PC-3 (cell line): ENCODE results near the gene MAPKAP1. TPM values are rescaled to one million over a fixed set of nuclear protein-coding genes. Genes with fewer than 3 reads are reported as not detected.
A peak's percentile ranks its signal among the peaks of the same experiment; 100 is the strongest.

ENCODE experiments used
- ATAC-seq: fragments of 200-7000 bp; cut with Tn5 transposase; 2 replicates; pipeline ENCODE4 v1.9.1; 2020; ENCODE audit warnings: mild to moderate bottlenecking, moderate library complexity
- BruUV-seq: library from RNA; stranded (reverse); fragments of 400-500 nt; replicated peaks from 2 replicates; lab custom pipeline; 2021; lab: Mats Ljungman, UMichigan
- CTCF ChIA-PET: fragments of 300-600 bp; sonication (Branson Sonifier 250); formaldehyde crosslinking; loops from one replicate; lab custom pipeline; 2022; ENCODE audit warnings: antibody characterized with exemption; lab: Charles Lee
- POLR2A ChIA-PET: fragments of 300-600 bp; sonication (Branson Sonifier 250); formaldehyde crosslinking; loops from one replicate; lab custom pipeline; 2022; ENCODE audit warnings: antibody characterized with exemption; ENCODE audit not compliant: unreplicated experiment; lab: Charles Lee
- DNase-seq: peaks from one replicate; pipeline ENCODE4 v3.0.0-alpha.2; 2015
- H2AFZ ChIP-seq: fragments of 300-600 bp; sonication (generic); 2 replicates; pipeline ENCODE4 v1.6.0; 2016; ENCODE audit warnings: antibody characterized with exemption, low read length
- H3F3A ChIP-seq: fragments of 300-600 bp; sonication (generic); one replicate; pipeline ENCODE4 v1.6.0; 2017; ENCODE audit warnings: antibody characterized with exemption, low read length, control low read depth, mild to moderate bottlenecking; ENCODE audit not compliant: unreplicated experiment
- H3K27ac ChIP-seq: fragments of 300-600 bp; sonication (generic); 2 replicates; pipeline ENCODE4 v1.5.1; 2016; ENCODE audit warnings: mild to moderate bottlenecking, low read length
- H3K27me3 ChIP-seq: fragments of 300-600 bp; sonication (generic); 2 replicates; pipeline ENCODE4 v1.6.1; 2016; ENCODE audit warnings: low read length, mixed read lengths
- H3K36me3 ChIP-seq: fragments of 300-600 bp; sonication (generic); 2 replicates; pipeline ENCODE4 v1.6.1; 2016; ENCODE audit warnings: low read depth, mixed run types, low read length, mixed read lengths
- H3K4me1 ChIP-seq: fragments of 300-600 bp; sonication (generic); 2 replicates; pipeline ENCODE4 v1.5.1; 2016; ENCODE audit warnings: low read length; ENCODE audit not compliant: insufficient read depth
- H3K4me2 ChIP-seq: fragments of 300-600 bp; sonication (generic); 2 replicates; pipeline ENCODE4 v1.6.0; 2016; ENCODE audit warnings: low read length
- H3K4me3 ChIP-seq: fragments of 300-600 bp; sonication (generic); 2 replicates; pipeline ENCODE4 v1.5.1; 2016; ENCODE audit warnings: mild to moderate bottlenecking, low read length, mixed read lengths
- H3K79me2 ChIP-seq: fragments of 300-600 bp; sonication (generic); 2 replicates; pipeline ENCODE4 v1.6.1; 2017; ENCODE audit warnings: low read length, mixed read lengths
- H3K9ac ChIP-seq: fragments of 300-600 bp; sonication (generic); 2 replicates; pipeline ENCODE4 v1.6.0; 2016; ENCODE audit warnings: mild to moderate bottlenecking, low read length
- H3K9me2 ChIP-seq: fragments of 300-600 bp; sonication (generic); replicated peaks from 2 replicates; pipeline ENCODE4 v1.6.1; 2016; ENCODE audit warnings: mixed run types, low read length, mixed read lengths
- H3K9me3 ChIP-seq: fragments of 300-600 bp; sonication (generic); 2 replicates; pipeline ENCODE4 v1.6.1; 2016; ENCODE audit warnings: low read length, mixed read lengths
- H4K20me1 ChIP-seq: fragments of 300-600 bp; sonication (generic); 2 replicates; pipeline ENCODE4 v1.6.1; 2016; ENCODE audit warnings: low read length, mixed read lengths
- EZH2 ChIP-seq: fragments of 300-600 bp; sonication (generic); IDR thresholded peaks from one replicate; pipeline ENCODE4 v1.6.1; 2017; ENCODE audit warnings: antibody characterized with exemption, mild to moderate bottlenecking, low read length; ENCODE audit not compliant: unreplicated experiment
- EZH2phosphoT487 ChIP-seq: fragments of 300-600 bp; sonication (generic); IDR thresholded peaks from 2 replicates; pipeline ENCODE4 v1.6.1; 2018; ENCODE audit warnings: mild to moderate bottlenecking, antibody characterized with exemption, low read length, borderline replicate concordance
- intact Hi-C: fragments of 100-400 bp; cut with micrococcal nuclease; formaldehyde crosslinking; loops from 2 replicates; pipeline ENCODE4 v1.9.0; 2023
- total RNA-seq: library from RNA; depleted of rRNA; stranded (reverse); fragments of >200 nt; gene quantifications from 2 replicates; pipeline ENCODE4 v1.2.3, GENCODE V29; 2014
- TF ChIP-seq, protein P1 (sequence below): fragments of 300-600 bp; sonication (generic); conservative IDR thresholded peaks from 2 replicates; pipeline ENCODE4 v1.5.1; 2017; ENCODE audit warnings: antibody characterized with exemption, low read depth, mild to moderate bottlenecking, low read length

MAPKAP1 gene
- total RNA-seq, 1 experiment from 2014 or later = 128 TPM

DNA sequence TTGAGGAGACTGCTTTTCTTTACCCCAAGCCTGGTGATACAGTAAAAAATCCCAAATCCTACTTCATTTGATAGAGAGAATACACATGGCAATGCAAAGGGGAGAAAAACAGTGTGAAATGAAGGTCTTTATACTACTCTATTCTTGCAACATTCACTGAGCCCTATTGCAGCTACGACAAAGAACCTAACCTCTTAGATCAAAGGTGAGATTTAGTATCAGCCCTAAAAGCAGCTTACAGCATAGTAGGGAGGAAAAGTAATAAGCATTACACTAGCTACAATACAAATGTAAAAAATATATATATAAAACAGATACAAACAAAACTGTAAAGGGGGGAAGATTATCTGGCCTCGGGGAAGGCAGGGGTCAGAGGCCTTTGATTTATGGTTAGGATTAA lies 147.1 kb downstream of the MAPKAP1 start:
- H4K20me1 ChIP-seq = no peaks in the 10 kb centered on the region
- no peak overlapping the region for H3K27ac ChIP-seq
- no TSS peak for BruUV-seq
- no peaks in the 10 kb centered on the region for H3F3A ChIP-seq
- TF ChIP-seq, protein P1, sequence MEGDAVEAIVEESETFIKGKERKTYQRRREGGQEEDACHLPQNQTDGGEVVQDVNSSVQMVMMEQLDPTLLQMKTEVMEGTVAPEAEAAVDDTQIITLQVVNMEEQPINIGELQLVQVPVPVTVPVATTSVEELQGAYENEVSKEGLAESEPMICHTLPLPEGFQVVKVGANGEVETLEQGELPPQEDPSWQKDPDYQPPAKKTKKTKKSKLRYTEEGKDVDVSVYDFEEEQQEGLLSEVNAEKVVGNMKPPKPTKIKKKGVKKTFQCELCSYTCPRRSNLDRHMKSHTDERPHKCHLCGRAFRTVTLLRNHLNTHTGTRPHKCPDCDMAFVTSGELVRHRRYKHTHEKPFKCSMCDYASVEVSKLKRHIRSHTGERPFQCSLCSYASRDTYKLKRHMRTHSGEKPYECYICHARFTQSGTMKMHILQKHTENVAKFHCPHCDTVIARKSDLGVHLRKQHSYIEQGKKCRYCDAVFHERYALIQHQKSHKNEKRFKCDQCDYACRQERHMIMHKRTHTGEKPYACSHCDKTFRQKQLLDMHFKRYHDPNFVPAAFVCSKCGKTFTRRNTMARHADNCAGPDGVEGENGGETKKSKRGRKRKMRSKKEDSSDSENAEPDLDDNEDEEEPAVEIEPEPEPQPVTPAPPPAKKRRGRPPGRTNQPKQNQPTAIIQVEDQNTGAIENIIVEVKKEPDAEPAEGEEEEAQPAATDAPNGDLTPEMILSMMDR = no peak
- TF ChIP-seq EZH2 = no peak
- no peak for TF ChIP-seq EZH2phosphoT487
- H3K27me3 ChIP-seq = no peaks in the 10 kb centered on the region
- no peaks in the 10 kb centered on the region for H3K9me2 ChIP-seq
- no peak overlapping the region for H2AFZ ChIP-seq
- H3K4me3 ChIP-seq = no peak overlapping the region
- ATAC-seq (no peak), DNase-seq (no peak)
- H3K9me3 ChIP-seq = no peaks in the 10 kb centered on the region
- no peak overlapping the region for H3K9ac ChIP-seq
- intact Hi-C loops = loop anchor here (5.0 to 10.0 kb wide), 2 partner anchors 72 to 665 kb away; no protein-coding TSS in a partner anchor
- no peaks in the 10 kb centered on the region for H3K4me1 ChIP-seq
- no peak overlapping the region for H3K4me2 ChIP-seq
- no peaks in the 10 kb centered on the region for H3K79me2 ChIP-seq
- ChIA-PET POLR2A (no interaction called here), CTCF (no interaction called here)
- H3K36me3 ChIP-seq = no peaks in the 10 kb centered on the region

DNA sequence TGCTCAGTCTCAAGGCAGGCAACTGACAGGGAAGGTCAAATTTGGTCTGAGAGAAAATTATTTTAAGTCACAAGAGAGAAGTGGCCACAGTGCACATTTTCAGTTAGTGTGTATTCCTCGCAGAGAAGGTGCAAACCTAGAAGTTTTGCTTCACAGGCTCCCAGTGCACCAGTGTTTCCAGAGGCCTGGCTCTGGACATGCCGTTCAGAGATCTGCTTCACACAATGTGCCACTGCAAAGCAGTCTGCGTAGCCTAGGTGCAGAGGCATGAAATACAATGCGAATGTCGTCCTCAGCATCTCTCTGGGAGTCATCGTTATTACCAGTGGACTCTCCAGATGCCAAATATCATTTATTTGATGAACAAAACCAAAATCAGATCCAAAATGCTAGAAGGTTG lies 147.8 kb downstream of the MAPKAP1 start:
- CTCF ChIA-PET = interaction anchor here (0.9 to 1.0 kb wide), 2 partner anchors 45 to 124 kb away, joined by 3 read pairs; no protein-coding TSS in a partner anchor
- TF ChIP-seq EZH2phosphoT487 (no peak), EZH2 (no peak)
- TF ChIP-seq, protein P1 = no peak
- H3K9ac ChIP-seq = no peak overlapping the region
- ATAC-seq (no peak), DNase-seq (no peak)
- no peaks in the 10 kb centered on the region for H3K36me3 ChIP-seq
- H3K4me2 ChIP-seq = no peak overlapping the region
- H3K4me3 ChIP-seq = no peak overlapping the region
- H3K4me1 ChIP-seq = no peaks in the 10 kb centered on the region
- H3K27ac ChIP-seq = no peak overlapping the region
- no peaks in the 10 kb centered on the region for H3K9me3 ChIP-seq
- H3K9me2 ChIP-seq = no peaks in the 10 kb centered on the region
- no TSS peak for BruUV-seq
- no peak overlapping the region for H2AFZ ChIP-seq
- intact Hi-C loops = loop anchor here (5.0 to 10.0 kb wide), 2 partner anchors 73 to 666 kb away; no protein-coding TSS in a partner anchor
- H3K79me2 ChIP-seq = no peaks in the 10 kb centered on the region
- POLR2A ChIA-PET = no interaction called here
- H3F3A ChIP-seq = no peaks in the 10 kb centered on the region
- no peaks in the 10 kb centered on the region for H4K20me1 ChIP-seq
- H3K27me3 ChIP-seq = no peaks in the 10 kb centered on the region

DNA sequence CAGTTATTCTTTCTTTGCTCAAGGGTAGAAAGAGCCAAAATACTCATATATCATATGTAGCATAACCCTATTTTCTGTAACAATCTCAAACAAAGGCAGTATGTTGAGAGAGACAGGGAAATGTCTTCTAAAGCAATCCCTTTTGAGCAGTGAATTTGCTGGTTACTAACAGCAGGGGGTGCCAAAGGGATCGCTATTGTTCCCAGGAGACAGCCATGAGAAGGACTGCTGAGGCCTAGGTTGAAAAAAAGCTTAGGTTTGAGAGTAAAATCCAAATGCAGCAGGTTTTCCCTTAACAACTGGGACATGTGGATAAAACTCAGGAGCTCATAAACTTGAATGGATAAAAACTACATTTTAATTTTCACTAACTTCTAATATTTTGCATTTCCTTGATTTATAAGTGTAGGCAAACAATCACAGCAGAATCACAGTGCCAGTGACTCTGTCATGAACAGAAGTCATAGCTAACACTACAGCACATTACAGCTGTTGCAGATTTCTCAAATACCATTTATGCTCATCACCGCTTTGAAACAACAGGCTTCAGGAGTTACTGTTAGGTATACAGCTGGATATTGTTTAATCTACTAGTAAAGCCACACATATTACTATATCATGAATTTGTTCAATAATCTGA lies 148.4 kb downstream of the MAPKAP1 start:
- ChIA-PET CTCF (interaction anchor here (0.9 to 1.0 kb wide), 2 partner anchors 45 to 125 kb away, joined by 3 read pairs; no protein-coding TSS in a partner anchor), POLR2A (no interaction called here)
- peak; percentile 63 for ATAC-seq
- Histone ChIP-seq H3K27ac (no peak overlapping the region), H3K36me3 (no peaks in the 10 kb centered on the region), H2AFZ (no peak overlapping the region), H3F3A (no peaks in the 10 kb centered on the region), H3K4me2 (no peak overlapping the region), H3K4me3 (no peak overlapping the region), H4K20me1 (no peaks in the 10 kb centered on the region), H3K9me3 (no peaks in the 10 kb centered on the region), H3K27me3 (no peaks in the 10 kb centered on the region), H3K4me1 (no peaks in the 10 kb centered on the region), H3K79me2 (no peaks in the 10 kb centered on the region), H3K9ac (no peak overlapping the region), H3K9me2 (no peaks in the 10 kb centered on the region)
- TF ChIP-seq, protein P1 = peak; percentile 78
- no peak for TF ChIP-seq EZH2
- DNase-seq = peak; percentile 70
- intact Hi-C loops = loop anchor here (5.0 to 10.0 kb wide), 2 partner anchors 74 to 666 kb away; no protein-coding TSS in a partner anchor
- no TSS peak for BruUV-seq
